Measurements from ENCODE around the gene RAD51B. TPM values are rescaled to one million over a fixed set of nuclear protein-coding genes. Genes with fewer than 3 reads are reported as not detected.
A peak's percentile ranks its signal among the peaks of the same experiment; 100 is the strongest.

The RAD51B gene
- total RNA-seq, 4 donors from 2014 or later, result 5.0 to 31.8 (median 20.6) TPM

DNA sequence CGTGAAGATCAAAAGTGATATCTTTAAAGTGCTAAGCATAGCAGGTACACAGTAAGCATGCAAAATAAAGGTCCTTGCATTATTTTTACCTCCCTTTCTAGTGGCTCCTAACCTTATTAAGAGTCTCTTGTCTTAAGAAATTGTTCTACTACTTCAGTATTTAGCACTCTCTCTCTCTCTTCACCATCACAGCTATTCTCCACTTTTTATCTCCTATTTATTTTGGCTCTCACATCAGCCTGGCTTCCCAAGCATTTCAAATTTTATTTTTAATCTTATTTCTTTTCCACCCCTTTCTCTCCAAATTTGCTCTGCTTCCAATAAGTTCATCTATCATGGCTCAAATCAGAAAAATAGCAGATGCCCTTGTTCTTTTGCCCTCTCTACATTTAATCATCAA is 212.6 kb downstream of the RAD51B start:
- Histone ChIP-seq H3K36me3 (no peaks in the 10 kb centered on the region), H3K9me3 (no peaks in the 10 kb centered on the region), H3K4me3 (no peak overlapping the region), H3K27ac (no peak overlapping the region), H3K4me1 (peaks cover 0 to 19% (median 2%) of the 10 kb centered on the region in 4 donors), H3K27me3 (no peaks in the 10 kb centered on the region)
- in situ Hi-C loops (cut with MboI; ENCODE audit: low pct_ligation_motif_present in 1 of 4, low pct_unique_long_range_greater_than_20kb in 1 of 4, low sequenced_read_pairs in 3 of 4), result no loop called here
- no peak for TF ChIP-seq EP300 (IDR thresholded peaks at IDR 0.05; ENCODE audit: low read depth)
- no peak for TF ChIP-seq POLR2A (IDR thresholded peaks at IDR 0.05)
- TF ChIP-seq POLR2AphosphoS5 (IDR thresholded peaks at IDR 0.05), result no peak
- TF ChIP-seq, protein P1, sequence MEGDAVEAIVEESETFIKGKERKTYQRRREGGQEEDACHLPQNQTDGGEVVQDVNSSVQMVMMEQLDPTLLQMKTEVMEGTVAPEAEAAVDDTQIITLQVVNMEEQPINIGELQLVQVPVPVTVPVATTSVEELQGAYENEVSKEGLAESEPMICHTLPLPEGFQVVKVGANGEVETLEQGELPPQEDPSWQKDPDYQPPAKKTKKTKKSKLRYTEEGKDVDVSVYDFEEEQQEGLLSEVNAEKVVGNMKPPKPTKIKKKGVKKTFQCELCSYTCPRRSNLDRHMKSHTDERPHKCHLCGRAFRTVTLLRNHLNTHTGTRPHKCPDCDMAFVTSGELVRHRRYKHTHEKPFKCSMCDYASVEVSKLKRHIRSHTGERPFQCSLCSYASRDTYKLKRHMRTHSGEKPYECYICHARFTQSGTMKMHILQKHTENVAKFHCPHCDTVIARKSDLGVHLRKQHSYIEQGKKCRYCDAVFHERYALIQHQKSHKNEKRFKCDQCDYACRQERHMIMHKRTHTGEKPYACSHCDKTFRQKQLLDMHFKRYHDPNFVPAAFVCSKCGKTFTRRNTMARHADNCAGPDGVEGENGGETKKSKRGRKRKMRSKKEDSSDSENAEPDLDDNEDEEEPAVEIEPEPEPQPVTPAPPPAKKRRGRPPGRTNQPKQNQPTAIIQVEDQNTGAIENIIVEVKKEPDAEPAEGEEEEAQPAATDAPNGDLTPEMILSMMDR (IDR thresholded peaks at IDR 0.05), result no peak
- WGBS, 2 donors (ENCODE audit: low coverage in 1 of 2), result 97 to 100% methylated on average over 1 of the region's 1 CpG
- intact Hi-C loops (cut with DNase I; ENCODE audit: low total_unique reads), result no loop called here
- DNase-seq, result no peak

DNA sequence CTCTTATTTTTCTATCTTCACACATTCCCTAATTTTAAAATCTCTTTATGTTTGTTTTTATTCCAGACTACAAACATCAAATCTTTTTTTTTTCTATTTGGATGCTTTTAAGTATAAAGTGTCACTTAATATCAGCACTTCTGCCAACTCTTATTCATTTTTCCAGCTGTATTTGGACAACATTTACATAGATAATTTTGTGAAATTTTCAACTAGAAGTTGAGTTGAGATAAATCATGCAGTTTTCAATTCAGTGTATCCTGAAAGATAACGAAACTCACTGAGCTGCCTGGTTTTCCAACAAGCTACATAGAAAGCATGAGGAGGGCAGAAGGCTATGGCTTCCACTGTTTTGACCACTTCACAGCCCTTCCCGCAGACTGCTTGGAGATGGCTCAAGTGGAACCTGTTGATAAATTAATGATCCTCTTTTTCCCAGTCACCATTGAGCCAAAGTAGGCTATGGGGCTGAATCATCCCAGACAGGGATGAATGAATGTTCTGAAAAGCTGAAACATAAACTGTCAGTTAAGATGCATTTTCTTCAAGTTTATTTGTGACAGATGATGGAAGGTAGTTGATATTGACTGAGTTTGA is 213.9 kb downstream of the RAD51B start:
- Histone ChIP-seq H3K9me3 (no peaks in the 10 kb centered on the region), H3K4me3 (no peak overlapping the region), H3K4me1 (peaks cover 0 to 24% (median 4%) of the 10 kb centered on the region in 4 donors), H3K27ac (no peak overlapping the region), H3K27me3 (no peaks in the 10 kb centered on the region), H3K36me3 (no peaks in the 10 kb centered on the region)
- DNase-seq, result no peak
- 80 to 100% methylated on average over 2 of the region's 2 CpGs for WGBS, 2 donors (ENCODE audit: low coverage in 1 of 2)
- intact Hi-C loops (cut with DNase I; ENCODE audit: low total_unique reads) (no loop called here), in situ Hi-C loops (cut with MboI; ENCODE audit: low pct_ligation_motif_present in 1 of 4, low pct_unique_long_range_greater_than_20kb in 1 of 4, low sequenced_read_pairs in 3 of 4) (no loop called here)
- TF ChIP-seq POLR2AphosphoS5 (IDR thresholded peaks at IDR 0.05), result no peak
- TF ChIP-seq EP300 (IDR thresholded peaks at IDR 0.05; ENCODE audit: low read depth), result no peak
- TF ChIP-seq, protein P1 (IDR thresholded peaks at IDR 0.05), result no peak
- TF ChIP-seq POLR2A (IDR thresholded peaks at IDR 0.05), result no peak

DNA sequence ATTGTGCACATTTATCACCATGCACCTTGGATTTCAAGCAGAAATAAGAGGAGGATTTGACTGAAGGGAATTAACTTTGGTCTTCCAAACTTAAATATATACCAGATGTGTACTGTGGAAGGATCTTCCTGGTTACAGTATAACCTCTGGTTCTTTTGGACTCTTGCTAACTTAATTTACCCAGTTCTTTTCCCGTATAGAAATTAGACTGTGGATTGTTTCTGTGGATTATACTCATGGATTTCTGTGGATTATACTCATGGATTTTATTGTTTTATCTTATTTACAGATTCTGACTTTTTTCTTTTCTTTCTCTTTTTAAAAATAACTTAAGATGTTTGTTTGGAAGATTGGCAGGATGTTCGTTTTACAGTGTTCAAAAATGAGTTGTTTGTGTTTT is 215.3 kb downstream of the RAD51B start:
- H3K9me3 ChIP-seq, result no peaks in the 10 kb centered on the region
- H3K36me3 ChIP-seq, result no peaks in the 10 kb centered on the region
- in situ Hi-C loops (cut with MboI; ENCODE audit: low pct_ligation_motif_present in 1 of 4, low pct_unique_long_range_greater_than_20kb in 1 of 4, low sequenced_read_pairs in 3 of 4), result no loop called here
- H3K27ac ChIP-seq, result peak overlapping the region; percentile 71 to 80 (median 74)
- TF ChIP-seq POLR2AphosphoS5 (IDR thresholded peaks at IDR 0.05), result no peak
- intact Hi-C loops (cut with DNase I; ENCODE audit: low total_unique reads), result loop anchor here (5.0 kb wide), 1 partner anchor 157 kb away; no protein-coding TSS in a partner anchor
- peaks cover 0 to 24% (median 4%) of the 10 kb centered on the region in 4 donors for H3K4me1 ChIP-seq
- DNase-seq, result no peak
- no peak overlapping the region for H3K4me3 ChIP-seq
- WGBS, 2 donors (ENCODE audit: low coverage in 1 of 2), result 64 to 70% methylated on average over 2 of the region's 2 CpGs
- H3K27me3 ChIP-seq, result no peaks in the 10 kb centered on the region

DNA sequence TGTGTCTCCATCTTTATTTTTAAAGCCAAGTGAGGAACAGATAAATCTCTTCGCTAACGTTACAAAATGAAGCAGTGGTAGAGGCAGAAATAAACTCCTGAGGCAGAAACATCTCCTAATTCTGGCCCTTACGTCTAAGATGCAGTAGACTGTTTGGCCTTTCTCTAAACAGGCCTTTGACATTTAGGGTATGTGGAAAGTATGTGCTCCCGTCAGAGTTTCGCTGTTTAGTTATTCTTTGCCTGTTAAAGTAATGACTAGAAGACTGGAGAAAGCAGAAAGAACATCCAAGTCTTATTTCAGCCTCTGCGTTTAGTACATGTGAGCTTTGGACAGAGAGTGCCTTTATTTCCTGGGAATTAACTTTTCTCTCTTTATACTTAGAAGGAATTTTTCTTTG is 216.6 kb downstream of the RAD51B start:
- H3K9me3 ChIP-seq, result no peaks in the 10 kb centered on the region
- peaks cover 0 to 28% (median 4%) of the 10 kb centered on the region in 4 donors for H3K4me1 ChIP-seq
- peak overlapping the region; percentile 71 to 80 (median 74) for H3K27ac ChIP-seq
- H3K36me3 ChIP-seq, result no peaks in the 10 kb centered on the region
- WGBS, 2 donors (ENCODE audit: low coverage in 1 of 2), result 71 to 83% methylated on average over 4 to 6 of the region's 6 CpGs
- in situ Hi-C loops (cut with MboI; ENCODE audit: low pct_ligation_motif_present in 1 of 4, low pct_unique_long_range_greater_than_20kb in 1 of 4, low sequenced_read_pairs in 3 of 4) (no loop called here), intact Hi-C loops (cut with DNase I; ENCODE audit: low total_unique reads) (loop anchor here (5.0 kb wide), 1 partner anchor 156 kb away; no protein-coding TSS in a partner anchor)
- peak; percentile 69 to 77 (median 75) for TF ChIP-seq POLR2AphosphoS5 (IDR thresholded peaks at IDR 0.05)
- TF ChIP-seq EP300 (IDR thresholded peaks at IDR 0.05; ENCODE audit: low read depth), result peak; percentile 91
- no peak for TF ChIP-seq POLR2A (IDR thresholded peaks at IDR 0.05)
- TF ChIP-seq, protein P1 (IDR thresholded peaks at IDR 0.05), result no peak
- DNase-seq, result no peak
- no peaks in the 10 kb centered on the region for H3K27me3 ChIP-seq
- H3K4me3 ChIP-seq, result no peak overlapping the region
